CD4-positive, alpha-beta T cell treated with Interleukin-12 subunit alpha and Interleukin-12 subunit beta, for 1 hour (primary cell): ENCODE data around the gene SAE1.
"Not testable (repeated sequence)": the region's sequence is repeated elsewhere in the genome, so short reads cannot be mapped to it uniquely, and the experiment has no call there.

ENCODE experiments used
- DNase-seq: peaks from one replicate; pipeline ENCODE4 v3.0.0-alpha.2; 2020

SAE1 gene

DNA sequence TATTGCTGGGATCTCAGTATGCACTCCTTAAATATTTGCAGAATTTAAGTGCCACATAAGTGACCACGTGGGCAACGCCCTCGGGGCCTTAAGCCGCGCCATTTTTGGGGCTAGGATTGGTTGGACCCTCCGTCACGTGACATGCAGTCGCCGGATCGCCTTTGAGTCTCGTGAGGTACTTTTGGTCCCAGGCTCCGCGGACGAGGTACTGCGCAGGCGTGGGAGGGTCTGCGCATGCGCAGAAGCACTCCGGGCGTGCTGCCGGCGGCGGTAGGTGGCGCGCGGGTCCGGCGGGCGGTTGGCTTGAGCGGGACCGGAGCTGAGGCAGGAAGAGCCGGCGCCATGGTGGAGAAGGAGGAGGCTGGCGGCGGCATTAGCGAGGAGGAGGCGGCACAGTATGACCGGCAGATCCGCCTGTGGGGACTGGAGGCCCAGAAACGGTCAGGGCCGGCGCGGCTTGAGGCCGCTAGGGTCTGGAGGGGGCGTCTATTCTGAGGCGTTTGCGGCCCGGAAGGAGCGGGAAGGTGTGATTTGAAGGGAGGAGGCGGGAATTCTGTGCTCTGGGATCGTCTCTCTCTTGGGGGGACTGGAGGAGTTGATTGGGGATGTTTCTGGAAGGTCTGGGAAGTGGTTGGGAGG is at the start of gene SAE1:
Gene SAE1, plus strand, starts transcription at position 247 of the 639 bp plus-strand sequence. Its CDS starts 96 bp downstream, at position 343.
- peak; percentile 95 for DNase-seq

GRCh38 chr19:47081095-47081494 is 49.5 kb upstream of the SAE1 start:
- DNase-seq = no peak

GRCh38 chr19:47082493-47082892 is 48.1 kb upstream of the SAE1 start:
- DNase-seq = no peak

DNA sequence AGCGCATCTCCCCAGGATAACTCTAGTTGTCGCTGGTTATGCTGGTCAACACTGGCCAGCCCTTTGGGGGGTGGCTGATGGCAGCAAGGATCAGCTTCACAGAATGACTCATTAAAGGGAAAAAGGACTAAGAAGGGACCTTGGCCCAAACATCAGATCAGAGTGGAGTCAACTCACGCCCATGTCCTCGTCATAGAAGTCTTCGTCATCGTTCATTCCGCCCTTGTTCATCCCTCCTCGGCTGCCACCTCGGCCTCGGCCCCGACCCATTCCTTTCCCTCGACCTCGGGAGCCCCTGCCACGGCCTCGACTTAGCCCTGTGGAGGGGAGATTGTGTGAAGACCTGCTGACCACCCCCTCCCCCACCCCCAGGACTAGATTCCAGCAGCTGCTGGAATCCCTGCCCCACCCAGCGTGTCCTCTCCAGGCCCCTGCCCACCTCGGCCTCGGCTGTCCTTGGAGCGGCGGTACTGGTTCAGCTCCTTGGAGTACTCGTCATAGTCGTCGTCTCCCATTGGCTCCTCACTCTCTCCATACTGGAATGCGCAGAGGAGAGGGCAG is 45.7 kb upstream of the SAE1 start:
- DNase-seq = no peak

GRCh38 chr19:47086280-47086679 is 44.4 kb upstream of the SAE1 start:
- no peak for DNase-seq

DNA sequence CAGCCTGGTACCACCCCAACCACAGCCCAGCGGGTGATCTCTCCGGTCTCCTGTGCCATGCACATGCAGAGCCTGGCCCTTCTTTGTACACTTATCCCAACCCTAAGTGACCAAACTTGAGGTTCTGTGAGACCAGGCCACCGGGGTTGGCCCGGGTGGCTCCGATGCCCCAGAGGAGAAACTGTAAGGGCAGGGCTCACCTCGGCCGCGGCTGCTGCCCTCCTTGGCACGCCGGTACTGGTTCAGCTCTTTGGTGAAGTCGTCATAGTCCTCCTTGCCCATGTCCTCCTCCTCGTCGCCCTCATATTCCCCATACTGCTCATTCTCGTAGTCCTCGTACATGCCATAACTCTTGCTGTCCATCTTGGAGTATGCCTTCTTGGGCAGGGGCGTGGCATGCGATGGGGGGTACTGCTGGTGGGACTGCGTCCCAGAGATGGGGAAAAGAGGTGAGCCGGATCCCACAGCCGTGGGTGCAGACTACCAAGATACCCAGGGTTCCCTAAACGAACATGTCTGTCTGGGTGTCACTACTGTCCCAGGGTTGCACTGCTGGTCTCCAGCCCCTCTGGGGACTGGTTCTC is 40.8 kb upstream of the SAE1 start:
- no peak for DNase-seq

GRCh38 chr19:47093254-47093653 is 37.4 kb upstream of the SAE1 start:
- DNase-seq = no peak

- DNase-seq = no peak
These were observed 36.8 kb upstream of the SAE1 start for GRCh38 chr19:47093841-47094240.

DNA sequence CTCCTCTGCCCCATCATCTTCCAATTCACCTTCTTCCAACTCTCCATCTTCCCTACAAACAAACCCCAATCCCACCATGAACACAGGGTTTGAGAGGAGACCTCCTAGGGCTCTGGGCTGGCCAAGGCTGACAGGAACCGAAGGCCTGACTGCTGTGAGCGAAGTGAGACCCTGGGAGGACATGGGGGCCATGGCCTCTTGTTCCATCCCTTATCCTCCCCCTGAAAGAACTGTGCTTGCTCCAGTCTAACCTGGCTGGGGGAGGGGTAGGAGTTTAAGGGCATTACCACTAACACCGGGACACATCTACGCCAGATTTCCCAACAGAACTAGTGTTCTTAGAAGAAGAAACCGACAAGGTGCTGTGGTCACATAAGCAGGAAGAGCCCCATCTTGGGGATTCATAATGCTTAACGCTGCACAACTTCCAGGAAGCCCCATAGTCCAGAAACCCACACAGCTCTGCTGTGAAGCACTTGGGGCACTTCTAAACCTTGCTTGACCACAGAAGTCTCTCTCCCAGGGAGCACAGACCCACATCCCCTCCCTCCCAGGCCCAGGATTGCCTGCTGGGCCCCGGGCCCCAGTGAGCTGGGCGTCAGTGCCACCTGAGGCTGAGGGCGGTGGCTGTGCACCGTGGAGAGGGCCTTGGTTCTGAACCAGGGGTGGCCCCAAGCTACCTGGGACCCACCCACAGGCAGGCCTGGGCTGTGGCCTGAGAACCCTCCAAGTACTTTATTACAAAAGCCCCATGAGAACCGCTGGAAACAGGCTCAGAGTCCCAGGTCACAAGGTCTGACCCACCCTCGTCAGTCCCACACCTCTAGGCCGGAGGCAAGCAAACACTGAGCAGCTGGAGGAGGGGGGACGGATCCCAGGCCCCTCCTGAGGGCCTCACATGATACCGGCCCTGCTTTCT is 35.8 kb upstream of the SAE1 start:
- DNase-seq = peak; percentile 40

GRCh38 chr19:47095476-47096099 is 35.0 kb upstream of the SAE1 start:
- peak; percentile 19 for DNase-seq

DNA sequence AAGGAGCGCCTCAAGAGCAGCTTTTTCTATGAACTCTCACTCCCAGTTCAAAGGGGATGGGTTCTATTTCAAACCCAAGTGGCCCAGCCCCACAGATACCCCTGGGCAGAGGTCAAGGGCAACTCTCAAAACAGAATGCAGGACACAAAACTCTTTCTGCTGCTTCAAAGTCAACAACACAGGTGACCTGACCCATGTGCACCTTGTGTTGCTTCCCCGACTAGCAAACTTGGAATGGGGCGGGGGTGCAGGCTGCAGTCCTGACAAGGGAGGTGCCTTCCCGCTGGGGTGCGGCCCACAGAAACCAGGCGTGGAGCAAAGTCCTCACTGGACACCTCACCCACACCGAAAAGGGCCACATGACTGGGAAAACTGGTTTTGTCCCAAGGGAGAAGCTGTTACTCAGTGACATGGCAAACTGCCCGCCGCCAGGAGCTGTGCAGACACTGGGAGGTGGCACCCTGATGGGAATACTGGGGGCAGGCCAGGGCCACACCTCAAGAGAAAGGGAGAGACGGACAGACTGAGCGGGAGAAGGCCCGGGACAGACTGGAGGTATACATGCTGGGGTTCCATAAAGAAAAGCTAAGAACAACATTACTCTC is 34.4 kb upstream of the SAE1 start:
- DNase-seq = no peak

- no peak for DNase-seq
These were observed 33.9 kb upstream of the SAE1 start for GRCh38 chr19:47096721-47097120.

- DNase-seq = no peak
These were observed 33.0 kb upstream of the SAE1 start for GRCh38 chr19:47097396-47098201.

DNA sequence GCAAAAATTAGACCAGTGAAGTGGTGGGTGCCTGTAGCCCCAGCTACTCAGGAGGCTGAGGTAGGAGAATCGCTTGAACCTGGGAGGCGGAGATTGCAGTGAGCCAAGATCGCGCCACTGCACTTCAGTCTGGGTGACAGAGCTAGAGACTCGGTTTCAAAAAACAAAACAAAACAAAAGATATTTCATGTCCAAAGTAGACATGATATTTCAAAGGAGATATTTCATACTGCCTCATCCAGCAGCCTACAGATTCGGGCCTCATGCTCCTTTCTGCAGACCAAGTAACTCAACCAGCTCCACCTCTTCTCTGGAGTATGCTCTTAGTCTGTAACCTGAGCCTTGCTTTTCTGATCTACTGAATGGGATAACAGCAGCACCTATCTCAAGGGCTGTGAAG is 32.0 kb upstream of the SAE1 start:
- DNase-seq = no peak

GRCh38 chr19:47099576-47100050 is 31.0 kb upstream of the SAE1 start:
- no peak for DNase-seq

GRCh38 chr19:47100290-47100689 is 30.3 kb upstream of the SAE1 start:
- peak; percentile 20 for DNase-seq

DNA sequence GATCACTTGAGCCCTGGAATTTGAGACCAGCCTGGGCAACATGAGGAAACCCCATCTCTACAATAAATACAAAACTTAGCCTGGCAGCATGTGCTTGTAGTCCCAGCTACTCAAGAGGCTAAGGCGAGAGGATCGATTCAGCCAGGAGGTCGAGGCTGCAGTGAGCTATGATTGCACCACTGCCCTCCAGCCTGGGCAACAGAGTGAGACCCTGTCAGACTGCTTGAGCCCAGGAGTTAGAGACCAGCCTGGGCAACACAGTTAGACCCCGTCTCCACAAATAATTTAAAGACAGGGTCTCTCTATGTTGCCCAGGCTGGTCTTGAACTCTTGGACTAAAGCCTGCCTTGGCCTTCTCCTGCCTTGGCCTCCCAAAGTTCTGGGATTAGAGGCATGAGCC is 29.5 kb upstream of the SAE1 start:
- DNase-seq = not testable (repeated sequence)

- DNase-seq = no peak
These were observed 28.1 kb upstream of the SAE1 start for GRCh38 chr19:47102346-47103060.

GRCh38 chr19:47104680-47105079 is 26.0 kb upstream of the SAE1 start:
- no peak for DNase-seq

DNA sequence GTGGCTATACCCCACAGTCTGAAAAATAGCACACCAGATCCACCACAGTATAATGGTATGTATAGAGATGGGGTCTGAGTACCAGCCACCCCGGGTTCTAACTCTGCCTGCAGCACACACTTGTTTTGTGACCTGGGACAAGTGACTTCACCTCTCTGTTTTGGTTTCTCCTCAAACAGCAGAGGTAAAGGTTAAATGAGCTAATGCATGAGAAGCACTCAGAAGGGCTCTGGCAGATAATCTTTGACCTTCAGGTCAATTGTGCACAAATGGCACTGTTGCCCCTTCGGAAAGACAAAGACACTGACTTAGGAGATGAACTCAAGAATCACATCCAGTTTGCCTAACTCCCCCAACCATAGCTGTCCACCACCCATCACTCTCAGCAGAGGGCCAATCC is 24.8 kb upstream of the SAE1 start:
- DNase-seq = no peak

- no peak for DNase-seq
These were observed 23.8 kb upstream of the SAE1 start for GRCh38 chr19:47106821-47107201.
